NOMO-1 treated with dmso at 0.1 percent for 144 hours (cell line): Measurements from ENCODE around the gene COQ2.
"Not testable (repeated sequence)": the region's sequence is repeated elsewhere in the genome, so short reads cannot be mapped to it uniquely, and the experiment has no call there.

ENCODE experiments used
- DNase-seq: peaks from one replicate; lab custom pipeline; 2025; ENCODE audit not compliant: unreplicated experiment; lab: John Stamatoyannopoulos, UW

Gene COQ2

GRCh38 chr4:83284193-83285054, at the start of gene COQ2:
Gene COQ2 (minus strand): TSS chr4:83284798. CDS start chr4:83284764, 34 bp downstream.
- peak; percentile 91 for DNase-seq

- DNase-seq = peak; percentile 20
Measured at GRCh38 chr4:83331956-83332355, 47.4 kb upstream of the COQ2 start.

GRCh38 chr4:83329521-83330110, 45.0 kb upstream of the COQ2 start:
- DNase-seq = no peak

GRCh38 chr4:83328521-83329187, 44.1 kb upstream of the COQ2 start:
- no peak for DNase-seq

- no peak for DNase-seq
Measured at GRCh38 chr4:83326546-83326945, 41.9 kb upstream of the COQ2 start.

- not testable (repeated sequence) for DNase-seq
Measured at GRCh38 chr4:83325306-83325705, 40.7 kb upstream of the COQ2 start.

- DNase-seq = no peak
Measured at GRCh38 chr4:83323136-83323535, 38.5 kb upstream of the COQ2 start.

GRCh38 chr4:83320548-83320947, 36.0 kb upstream of the COQ2 start:
- DNase-seq = peak; percentile 70

- no peak for DNase-seq
Measured at GRCh38 chr4:83318666-83319065, 34.1 kb upstream of the COQ2 start.

- no peak for DNase-seq
Measured at GRCh38 chr4:83317671-83318070, 33.1 kb upstream of the COQ2 start.

GRCh38 chr4:83316459-83317165, 32.0 kb upstream of the COQ2 start:
- peak; percentile 71 for DNase-seq

- no peak for DNase-seq
Measured at GRCh38 chr4:83315341-83315870, 30.8 kb upstream of the COQ2 start.

- no peak for DNase-seq
Measured at GRCh38 chr4:83308672-83309071, 24.1 kb upstream of the COQ2 start.

GRCh38 chr4:83307920-83308319, 23.3 kb upstream of the COQ2 start:
- DNase-seq = no peak

- no peak for DNase-seq
Measured at GRCh38 chr4:83305187-83305586, 20.6 kb upstream of the COQ2 start.

- DNase-seq = no peak
Measured at GRCh38 chr4:83297548-83298260, 13.1 kb upstream of the COQ2 start.

- no peak for DNase-seq
Measured at GRCh38 chr4:83293305-83294046, 8.9 kb upstream of the COQ2 start.

GRCh38 chr4:83290059-83290774, 5.6 kb upstream of the COQ2 start:
- not testable (repeated sequence) for DNase-seq

GRCh38 chr4:83288381-83288780, 3.8 kb upstream of the COQ2 start:
- DNase-seq = not testable (repeated sequence)
